HG02973 (cell line): ENCODE measurements around the gene ANKRD36C.
"Not testable (repeated sequence)": the region's sequence is repeated elsewhere in the genome, so short reads cannot be mapped to it uniquely, and the experiment has no call there.

Source experiments
- ATAC-seq: cut with Tn5 transposase; IDR thresholded peaks from one replicate; pipeline ENCODE4 v1.9.1; 2021; ENCODE audit warnings: moderate library complexity; ENCODE audit not compliant: unreplicated experiment

The ANKRD36C gene

GRCh38 chr2:96008051-96008450 is 16.4 kb upstream of the ANKRD36C start:
- ATAC-seq, result not testable (repeated sequence)

DNA sequence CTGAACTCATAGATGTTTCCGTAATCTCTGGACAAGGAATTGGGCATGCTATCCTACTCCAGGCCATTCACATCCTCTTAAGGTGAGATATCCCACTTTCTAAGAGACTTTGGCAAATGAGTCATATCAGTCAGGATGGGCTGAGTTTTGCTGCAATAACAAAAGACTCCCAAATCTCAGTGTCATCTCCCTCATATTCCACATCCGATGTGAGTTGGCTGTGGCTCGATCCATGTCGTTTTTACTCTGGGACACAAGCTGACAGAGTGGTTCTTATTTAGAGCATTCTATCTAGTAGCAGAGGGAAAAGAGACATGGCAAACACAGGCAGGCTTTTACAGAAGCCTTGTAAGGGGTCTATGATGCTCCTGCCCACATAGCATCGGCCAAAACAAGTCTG is 14.6 kb upstream of the ANKRD36C start:
- ATAC-seq, result not testable (repeated sequence)

DNA sequence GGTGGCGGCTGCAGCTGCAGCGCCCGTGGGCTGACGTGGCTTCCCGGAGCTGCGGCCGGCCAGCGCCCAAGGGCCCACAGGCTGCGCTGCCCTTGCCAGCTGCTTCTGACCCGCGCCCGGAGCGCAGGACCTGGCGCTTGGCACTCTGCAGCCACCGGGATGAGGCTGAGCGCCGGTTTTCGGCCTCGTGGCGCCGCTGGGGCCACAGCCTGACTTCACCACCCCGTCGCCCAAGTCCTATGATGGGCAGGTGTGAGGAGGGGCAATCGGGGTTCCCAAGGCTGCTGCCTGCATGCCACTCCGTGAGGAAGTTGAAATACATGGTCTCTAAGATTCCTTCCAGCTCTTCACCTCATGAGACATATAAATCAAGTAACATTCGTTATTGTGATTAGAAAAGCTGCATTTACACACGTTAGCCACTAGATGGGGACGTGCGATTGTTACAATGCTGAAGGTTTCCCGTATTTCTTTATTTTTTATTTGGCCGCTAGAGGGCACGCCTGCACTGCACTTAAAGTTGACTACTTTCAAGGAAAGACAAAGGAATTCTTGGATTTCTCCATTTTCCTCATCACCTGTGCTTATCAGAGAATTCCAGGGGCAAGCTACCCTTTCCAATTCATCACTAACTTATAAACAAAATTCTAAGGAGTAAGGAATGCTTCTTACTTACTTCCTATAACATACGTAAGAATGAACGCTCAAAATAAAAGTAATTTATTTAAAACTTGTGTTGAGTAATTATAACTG is 1.1 kb upstream of the ANKRD36C start:
- ATAC-seq, result peak; percentile 48

DNA sequence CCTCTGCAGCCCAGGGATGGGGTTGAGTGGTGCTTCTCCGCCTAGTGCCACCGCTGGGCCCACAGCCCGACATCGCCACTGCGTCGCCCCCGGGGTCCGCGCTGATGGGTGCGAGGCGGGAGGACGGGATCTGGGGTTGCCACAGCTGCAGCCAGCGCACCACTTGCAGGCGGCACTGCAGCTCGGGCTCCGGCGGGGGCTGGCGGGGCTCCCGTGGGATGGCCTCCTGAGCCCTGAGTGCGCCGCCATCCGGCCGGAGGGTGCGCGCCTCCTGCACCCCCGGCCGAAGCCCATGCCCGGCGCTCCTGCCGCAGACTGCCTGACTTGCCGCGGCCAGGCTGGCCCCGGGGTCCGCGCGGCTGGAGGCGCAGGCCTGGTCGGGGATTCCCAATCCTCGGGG is 478 bp upstream of the ANKRD36C start:
- peak; percentile 39 for ATAC-seq

DNA sequence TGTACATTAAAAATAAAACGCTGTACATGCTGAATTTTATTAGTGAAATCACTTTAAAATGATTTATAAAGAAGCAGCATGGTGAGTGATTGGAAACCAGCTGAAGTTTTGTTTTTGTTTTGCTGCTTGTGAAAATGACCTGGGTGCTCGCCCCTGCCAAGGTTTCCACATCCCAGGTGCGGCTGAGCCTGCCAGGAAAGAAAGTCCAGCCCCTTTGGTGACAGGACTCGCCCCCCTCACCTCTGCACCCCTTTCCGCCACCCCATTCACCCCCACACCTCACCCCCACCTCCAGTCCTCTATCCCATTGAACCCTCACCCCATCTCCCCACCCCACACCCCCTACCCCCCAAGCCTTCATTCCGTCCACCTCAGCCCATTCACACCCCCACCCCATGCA is 740 bp downstream of the ANKRD36C start:
- not testable (repeated sequence) for ATAC-seq

- ATAC-seq, result not testable (repeated sequence)
Measured at GRCh38 chr2:95951662-95952061, 40.0 kb downstream of the ANKRD36C start.

DNA sequence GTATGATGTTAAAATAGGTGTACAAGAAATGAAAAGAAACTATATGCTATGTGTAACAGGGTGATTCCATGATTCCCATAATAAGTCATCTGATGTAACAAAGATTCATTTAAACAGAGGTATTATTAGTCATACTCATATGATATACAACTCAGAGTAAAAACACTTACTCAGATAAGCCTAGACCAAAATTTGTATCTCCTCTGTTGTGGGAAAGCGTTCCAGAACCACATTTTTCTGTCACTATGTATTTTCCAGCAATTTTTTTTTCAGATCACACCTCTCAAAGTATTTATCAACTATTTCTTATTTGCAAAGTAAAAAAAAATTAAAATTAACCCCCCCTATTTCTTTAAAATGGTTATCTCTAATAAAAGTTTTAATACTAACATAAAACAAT is 43.6 kb downstream of the ANKRD36C start:
- ATAC-seq, result not testable (repeated sequence)

DNA sequence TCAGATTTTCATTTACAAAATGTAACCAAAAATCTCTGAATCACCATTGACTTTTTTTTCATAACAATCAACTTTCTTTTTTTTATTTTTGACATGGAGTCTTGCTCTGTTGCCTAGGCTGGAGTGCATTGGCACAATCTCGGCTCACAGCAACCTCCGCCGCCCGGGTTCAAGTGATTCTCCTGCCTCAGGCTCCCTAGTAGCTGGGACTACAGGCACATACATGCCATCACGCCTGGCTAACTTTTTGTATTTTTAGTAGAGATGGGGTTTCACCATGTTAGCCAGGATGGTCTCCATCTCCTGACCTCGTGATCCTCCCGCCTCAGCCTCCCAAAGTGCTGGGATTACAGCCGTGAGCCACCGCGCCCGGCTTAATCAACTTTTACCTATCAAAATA is 51.7 kb downstream of the ANKRD36C start:
- not testable (repeated sequence) for ATAC-seq

GRCh38 chr2:95930740-95931139 is 60.9 kb downstream of the ANKRD36C start:
- ATAC-seq, result not testable (repeated sequence)

GRCh38 chr2:95917007-95917406 is 74.6 kb downstream of the ANKRD36C start:
- not testable (repeated sequence) for ATAC-seq

DNA sequence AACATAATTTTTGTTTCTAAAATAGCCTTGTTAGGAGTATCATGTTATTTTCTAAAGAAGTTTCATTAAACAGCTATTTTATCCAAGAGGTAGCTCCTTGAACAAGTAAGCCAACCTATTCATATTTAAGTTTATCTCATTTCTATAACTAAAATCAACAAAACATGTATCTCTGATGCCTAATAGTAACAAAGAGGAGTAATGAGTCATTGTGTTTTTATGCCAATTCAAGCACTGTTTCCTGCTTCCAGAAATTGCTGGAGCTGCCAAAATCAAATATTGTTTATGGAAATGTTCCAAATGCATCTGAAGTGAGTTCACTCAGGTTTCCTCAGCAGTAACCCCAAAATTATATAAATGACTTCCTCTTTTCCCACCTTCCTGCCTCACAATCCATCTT is 76.5 kb downstream of the ANKRD36C start:
- not testable (repeated sequence) for ATAC-seq

DNA sequence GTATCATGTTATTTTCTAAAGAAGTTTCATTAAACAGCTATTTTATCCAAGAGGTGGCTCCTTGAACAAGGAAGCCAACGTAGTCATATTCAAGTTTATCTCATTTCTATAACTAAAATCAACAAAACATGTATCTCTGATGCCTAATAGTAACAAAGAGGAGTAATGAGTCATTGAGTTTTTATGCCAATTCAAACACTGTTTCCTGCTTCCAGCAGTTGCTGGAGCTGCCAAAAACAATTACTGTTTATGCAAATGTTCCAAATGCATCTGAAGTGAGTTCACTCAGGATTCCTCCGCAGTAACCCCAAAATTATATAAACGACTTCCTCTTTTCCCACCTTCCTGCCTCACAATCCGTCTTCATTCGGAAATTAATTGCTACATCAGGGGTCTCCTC is 80.2 kb downstream of the ANKRD36C start:
- ATAC-seq, result not testable (repeated sequence)

- not testable (repeated sequence) for ATAC-seq
Measured at GRCh38 chr2:95894443-95894842, 97.2 kb downstream of the ANKRD36C start.

DNA sequence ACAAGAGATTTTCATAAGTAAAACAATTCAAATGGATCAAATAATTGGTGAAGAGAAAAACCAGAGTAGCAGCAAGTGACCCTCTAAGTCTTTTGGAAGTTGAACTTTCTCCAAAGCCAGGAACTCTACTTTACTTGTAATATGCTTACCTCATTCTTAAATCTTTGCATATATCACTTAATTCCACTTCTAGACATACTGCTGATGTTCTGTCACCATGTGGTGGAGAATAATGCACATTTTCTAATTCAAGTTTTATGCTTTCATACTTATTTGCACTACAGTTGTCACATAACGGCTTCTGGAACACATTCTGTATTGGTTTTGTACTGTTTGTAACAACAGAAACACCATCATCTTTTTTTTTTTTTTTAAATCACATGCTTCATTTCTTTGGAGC is 123.7 kb downstream of the ANKRD36C start:
- ATAC-seq, result not testable (repeated sequence)

DNA sequence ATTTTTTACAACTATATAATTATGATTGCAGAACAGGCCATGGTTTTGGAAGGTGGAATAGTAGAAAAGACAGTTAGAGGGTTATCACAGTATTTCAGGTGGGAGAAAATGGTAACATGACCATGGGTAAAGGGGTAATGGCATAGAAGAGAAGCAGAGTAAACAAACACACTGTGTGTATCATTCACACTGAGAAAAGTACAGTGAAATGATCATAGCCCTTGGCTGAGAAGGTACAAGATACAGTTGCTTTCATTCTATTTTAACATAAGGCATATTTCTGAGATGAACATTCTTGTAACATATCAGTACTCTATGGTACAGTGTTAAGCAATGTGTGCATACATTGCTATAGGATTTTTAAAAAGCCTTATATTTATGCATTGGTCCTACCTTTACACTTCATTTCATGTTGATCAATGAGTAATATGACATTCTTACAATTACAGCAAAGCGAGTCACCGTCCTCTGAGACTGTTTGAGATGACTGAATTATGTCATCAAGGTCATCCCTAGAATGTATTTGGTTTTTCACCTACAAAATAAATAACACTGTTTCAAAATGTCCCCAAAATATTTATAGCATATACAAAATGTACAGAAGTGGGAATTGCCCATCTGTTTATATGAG is 124.5 kb downstream of the ANKRD36C start:
- ATAC-seq, result not testable (repeated sequence)

- not testable (repeated sequence) for ATAC-seq
Measured at GRCh38 chr2:95862121-95862520, 129.5 kb downstream of the ANKRD36C start.

DNA sequence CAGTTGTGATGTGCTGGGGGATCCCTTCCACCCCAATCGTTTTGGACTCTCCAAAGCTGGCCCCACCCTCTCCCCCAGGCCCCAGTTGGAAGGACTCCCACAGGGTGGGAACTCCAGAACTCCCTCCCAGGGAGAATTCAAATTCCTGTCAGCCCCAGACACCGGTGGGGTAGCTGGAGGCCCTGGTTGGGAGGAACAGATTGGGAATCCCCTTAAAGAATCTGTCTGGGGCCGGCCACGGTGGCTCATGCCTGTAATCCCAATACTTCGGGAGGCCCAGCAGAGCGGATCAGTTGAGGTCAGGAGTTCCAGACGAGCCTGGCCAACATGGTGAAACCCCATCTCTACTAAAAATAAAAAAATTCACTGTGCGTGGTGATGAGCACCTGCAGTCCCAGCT is 155.5 kb downstream of the ANKRD36C start:
- no peak for ATAC-seq

DNA sequence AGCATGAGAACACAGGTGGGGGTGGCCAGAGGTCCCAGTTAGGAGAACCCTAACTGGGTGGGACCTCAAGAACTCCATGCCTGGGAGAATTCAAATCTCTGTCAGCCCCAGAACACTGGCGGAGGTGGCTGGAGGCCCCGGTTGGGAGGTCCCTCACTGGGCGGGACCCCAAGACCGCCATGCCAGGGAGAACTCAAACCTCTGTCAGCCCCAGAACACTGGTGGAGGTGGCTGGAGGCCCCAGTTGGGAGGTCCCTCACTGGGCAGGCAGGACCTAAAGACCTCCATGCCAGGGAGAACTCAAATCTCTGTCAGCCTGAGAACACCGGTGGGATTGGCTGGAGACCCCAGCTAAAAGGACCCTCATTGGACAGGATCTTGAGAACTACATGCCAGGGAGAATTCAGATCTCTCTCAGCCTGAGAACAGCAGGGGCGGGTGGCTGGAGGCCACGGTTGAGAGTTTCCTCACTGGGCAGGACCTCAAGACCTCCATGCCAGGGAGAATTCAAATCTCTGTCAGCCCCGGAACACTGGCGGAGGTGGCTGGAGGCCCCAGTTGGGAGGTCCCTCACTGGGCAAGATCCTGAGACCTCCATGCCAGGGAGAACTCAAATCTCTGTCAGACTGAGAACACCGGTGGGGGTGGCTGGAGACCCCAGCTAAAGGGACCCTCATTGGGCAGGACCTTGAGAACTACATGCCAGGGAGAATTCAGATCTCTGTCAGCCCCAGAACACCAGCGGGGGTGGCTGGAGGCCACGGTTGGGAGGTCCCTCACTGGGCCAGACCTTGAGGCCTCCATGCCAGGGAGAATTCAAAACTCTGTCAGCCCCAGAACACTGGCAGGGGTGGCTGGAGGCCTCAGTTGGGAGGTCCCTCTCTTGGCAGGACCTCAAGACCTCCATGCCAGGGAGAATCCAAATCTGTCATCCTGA is 157.3 kb downstream of the ANKRD36C start:
- not testable (repeated sequence) for ATAC-seq

- ATAC-seq, result not testable (repeated sequence)
Measured at GRCh38 chr2:95824218-95824617, 167.4 kb downstream of the ANKRD36C start.

DNA sequence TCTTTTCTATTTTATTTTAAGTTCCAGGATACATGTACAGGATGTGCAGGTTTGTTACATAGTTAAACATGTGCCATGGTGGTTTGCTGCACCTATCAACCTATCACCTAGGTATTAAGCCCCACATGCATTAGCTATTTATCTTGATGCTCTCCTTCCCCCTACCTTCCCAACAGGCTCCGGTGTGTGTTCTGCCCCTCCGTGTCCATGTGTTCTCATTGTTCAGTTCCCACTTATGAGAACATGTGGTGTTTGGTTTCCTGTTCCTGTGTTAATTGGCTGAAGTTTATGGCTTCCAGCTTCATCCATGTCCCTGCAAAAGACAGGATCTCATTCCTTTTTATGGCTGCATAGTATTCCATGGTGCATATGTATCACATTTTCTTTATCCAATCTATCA is 174.1 kb downstream of the ANKRD36C start:
- ATAC-seq, result not testable (repeated sequence)

DNA sequence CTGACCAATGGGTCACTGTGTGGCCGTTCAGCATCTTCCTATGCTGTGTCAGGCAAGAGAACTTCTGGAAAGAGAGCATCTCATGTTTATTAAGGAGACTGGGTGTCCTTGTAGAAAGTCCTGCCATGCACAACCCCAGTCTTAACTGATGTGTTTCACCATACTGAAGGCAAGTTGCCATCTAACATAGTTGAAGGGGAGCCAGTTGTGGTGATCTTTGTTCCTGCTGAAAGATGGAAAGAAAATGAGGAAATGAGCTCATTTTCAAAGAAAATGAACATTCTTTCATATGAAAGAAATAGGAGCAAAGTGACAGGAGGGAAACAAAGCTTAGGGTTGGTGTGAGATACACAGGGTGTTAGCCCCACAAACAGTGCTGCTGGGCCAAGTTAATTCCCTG is 178.3 kb downstream of the ANKRD36C start:
- not testable (repeated sequence) for ATAC-seq
